K562 (cell line): Measurements from ENCODE around the gene STX1A. TPM values are rescaled to one million over a fixed set of nuclear protein-coding genes. Genes with fewer than 3 reads are reported as not detected.

Experiments used
- ATAC-seq: fragments of 200-7000 bp; cut with Tn5 transposase; 3 replicates; pipeline ENCODE4 v1.9.1; 2020; ENCODE audit warnings: moderate library complexity
- BruUV-seq: library from RNA; stranded (reverse); fragments of 400-500 nt; replicated peaks from 2 replicates; lab custom pipeline; 2021; lab: Mats Ljungman, UMichigan
- CTCF ChIA-PET: fragments of 300-600 bp; formaldehyde crosslinking; extraction: SDS; loops from one replicate; lab custom pipeline; 2021; ENCODE audit warnings: low intra/inter-chr PET ratio; lab: Yijun Ruan, JAX
- POLR2A ChIA-PET: fragments of 300-600, 350-650 bp; sonication (Branson Sonifier 250); formaldehyde crosslinking; extraction: SDS; loops from one replicate; lab custom pipeline; 2021; ENCODE audit warnings: antibody characterized with exemption, inconsistent platforms; lab: Yijun Ruan, JAX
- DNase-seq, 4 experiments: peaks; one replicate each; pipeline versions ENCODE4 v3.0.0 to v3.0.0-alpha.2; 2011 to 2018; ENCODE audit warnings: low spot score in 3 of 4, mixed read lengths in 3 of 4; ENCODE audit errors: extremely low read depth in 1 of 4
- FAIRE-seq: peaks from 2 replicates; lab custom pipeline; 2011; peaks lifted over from hg19 to GRCh38; lab: Jason Lieb, UNC
- H2AFZ ChIP-seq: 2 replicates; pipeline ENCODE4 v1.6.0; 2011; ENCODE audit warnings: low read depth, low read length, control low read depth, inconsistent platforms
- H3K27ac ChIP-seq: fragments of 200-600 bp; 3 replicates; pipeline ENCODE4 v1.8.0; 2011; ENCODE audit warnings: low read depth, mild to moderate bottlenecking, control low read depth, inconsistent platforms, low read length, moderate library complexity, mixed read lengths; ENCODE audit errors: extremely low read depth
- H3K27me3 ChIP-seq, 2 experiments: fragments of 300-600 bp in 1 of 2; 2 replicates in 1 of 2; 3 replicates in 1 of 2; pipeline versions ENCODE4 v1.6.0 to v1.8.0; 2011; ENCODE audit warnings: inconsistent platforms in 2 of 2, low read length in 2 of 2, mild to moderate bottlenecking in 1 of 2, mixed read lengths in 1 of 2, moderate library complexity in 1 of 2; ENCODE audit not compliant: control insufficient read depth in 2 of 2, insufficient read depth in 2 of 2
- H3K36me3 ChIP-seq: fragments of 300-600 bp; 3 replicates; pipeline ENCODE4 v1.8.0; 2011; ENCODE audit warnings: mild to moderate bottlenecking, low read length, inconsistent platforms; ENCODE audit not compliant: control insufficient read depth, insufficient read depth
- H3K4me1 ChIP-seq, 2 experiments: fragments of 200-600 bp in 1 of 2; replicated peaks in 1 of 2; 2 replicates in 1 of 2; 3 replicates in 1 of 2; pipeline versions ENCODE4 v1.5.1 to v1.8.0; 2011; ENCODE audit warnings: inconsistent platforms in 2 of 2, low read length in 2 of 2, mild to moderate bottlenecking in 1 of 2, mixed read lengths in 1 of 2, moderate library complexity in 1 of 2; ENCODE audit not compliant: control insufficient read depth in 2 of 2, insufficient read depth in 2 of 2
- H3K4me2 ChIP-seq: 2 replicates; pipeline ENCODE4 v1.6.1; 2011; ENCODE audit warnings: low read length, control low read depth, inconsistent platforms, mixed read lengths; ENCODE audit not compliant: insufficient read depth
- H3K4me3 ChIP-seq: fragments of 200-600 bp; sonication (generic), shearing (Covaris generic); 2 replicates; pipeline ENCODE4 v1.5.1; 2016; ENCODE audit warnings: control low read depth, inconsistent platforms
- H3K79me2 ChIP-seq: fragments of 200-600 bp; 3 replicates; pipeline ENCODE4 v1.8.0; 2011; ENCODE audit warnings: low read length, inconsistent platforms; ENCODE audit not compliant: control insufficient read depth, insufficient read depth
- H3K9ac ChIP-seq, 2 experiments: 2 replicates each; pipeline versions ENCODE4 v1.6.0 to v1.6.1; 2011; ENCODE audit warnings: low read depth in 2 of 2, low read length in 2 of 2, control low read depth in 1 of 2, inconsistent platforms in 1 of 2, mild to moderate bottlenecking in 1 of 2, mixed read lengths in 1 of 2; ENCODE audit not compliant: insufficient read depth in 1 of 2
- H3K9me1 ChIP-seq: one replicate; pipeline ENCODE4 v1.6.0; 2011; ENCODE audit warnings: inconsistent platforms, mild to moderate bottlenecking, low read length, moderate library complexity; ENCODE audit not compliant: control insufficient read depth, insufficient read depth
- H3K9me3 ChIP-seq: replicated peaks from 2 replicates; pipeline ENCODE4 v1.5.1; 2011; ENCODE audit warnings: low read depth, low read length, inconsistent platforms; ENCODE audit not compliant: control insufficient read depth, insufficient read depth
- H4K20me1 ChIP-seq: replicated peaks from 2 replicates; pipeline ENCODE4 v1.6.1; 2011; ENCODE audit warnings: low read length, inconsistent platforms, mixed read lengths; ENCODE audit not compliant: control insufficient read depth, insufficient read depth
- BCL6 ChIP-seq: fragments of 250-450 bp; sonication (Bioruptor Pico); IDR thresholded peaks from 2 replicates; pipeline ENCODE4 v1.4.0; 2020
- BCOR ChIP-seq: fragments of 450-650 bp; IDR thresholded peaks from 2 replicates; pipeline ENCODE4 v1.6.1; 2016
- CBX2 ChIP-seq: fragments of 200-600 bp; sonication (generic); IDR thresholded peaks from one replicate; pipeline ENCODE4 v1.6.1; 2012; ENCODE audit warnings: mild to moderate bottlenecking, low read length, inconsistent platforms; ENCODE audit not compliant: insufficient read depth, poor library complexity, severe bottlenecking
- CC2D1A ChIP-seq: fragments of 450-650 bp; IDR thresholded peaks from 2 replicates; pipeline ENCODE4 v1.6.1; 2017; ENCODE audit warnings: mild to moderate bottlenecking
- ERF ChIP-seq: fragments of 450-650 bp; formaldehyde crosslinking; IDR thresholded peaks from 2 replicates; pipeline ENCODE4 v1.4.0; 2020; ENCODE audit warnings: mild to moderate bottlenecking, mixed read lengths
- FOXK1 ChIP-seq: sonication (generic); formaldehyde crosslinking; IDR thresholded peaks from 2 replicates; pipeline ENCODE4 v1.8.0; 2022; ENCODE audit warnings: missing genetic modification reagents, mild to moderate bottlenecking, borderline replicate concordance
- HBP1 ChIP-seq: fragments of 450-650 bp; formaldehyde crosslinking; IDR thresholded peaks from 2 replicates; pipeline ENCODE4 v1.4.0; 2022; ENCODE audit warnings: missing genetic modification characterization
- HDAC1 ChIP-seq, 2 experiments: fragments of 450-650 bp; IDR thresholded peaks; 2 replicates each; pipeline ENCODE4 v1.6.1; 2016 to 2017; ENCODE audit warnings: inconsistent platforms in 1 of 2, mild to moderate bottlenecking in 1 of 2, moderate library complexity in 1 of 2
- HNRNPK ChIP-seq: fragments of 200-400 bp; formaldehyde crosslinking; IDR thresholded peaks from one replicate; pipeline ENCODE4 v1.6.1; 2018; ENCODE audit warnings: mild to moderate bottlenecking, low read depth, low read length; ENCODE audit not compliant: poor library complexity, severe bottlenecking
- KDM1A ChIP-seq, 2 experiments: fragments of 450-650 bp; IDR thresholded peaks; 2 replicates each; pipeline ENCODE4 v1.6.1; 2016; ENCODE audit warnings: mild to moderate bottlenecking in 2 of 2
- LARP7 ChIP-seq: fragments of 450-650 bp; IDR thresholded peaks from 2 replicates; pipeline ENCODE4 v1.6.1; 2016
- NFRKB ChIP-seq: fragments of 450-650 bp; IDR thresholded peaks from 2 replicates; pipeline ENCODE4 v1.6.1; 2016; ENCODE audit warnings: low read depth
- PHB ChIP-seq: fragments of 250-450 bp; sonication (Bioruptor Pico); IDR thresholded peaks from 2 replicates; pipeline ENCODE4 v1.5.0; 2021
- PRDM10 ChIP-seq: fragments of 450-650 bp; IDR thresholded peaks from 2 replicates; pipeline ENCODE4 v1.6.1; 2018; ENCODE audit not compliant: partially characterized antibody
- SMARCE1 ChIP-seq: fragments of 450-650 bp; IDR thresholded peaks from 2 replicates; pipeline ENCODE4 v1.7.1; 2016; ENCODE audit warnings: mild to moderate bottlenecking
- TAF1 ChIP-seq: IDR thresholded peaks from 2 replicates; pipeline ENCODE4 v1.6.1; 2011; ENCODE audit warnings: mild to moderate bottlenecking, low read length, moderate library complexity; ENCODE audit not compliant: insufficient read depth, control insufficient read depth, severe bottlenecking; ENCODE audit errors: extremely low read depth
- TRIM28 ChIP-seq: fragments of 450-650 bp; IDR thresholded peaks from 2 replicates; pipeline ENCODE4 v1.6.1; 2017
- ZC3H11A ChIP-seq: IDR thresholded peaks from 2 replicates; pipeline ENCODE4 v1.6.1; 2012; ENCODE audit warnings: low read depth, low read length, improper control_type of control experiment
- WGBS: fragments of 100-300 bp; shearing (Covaris generic); methylation state at CpG from one replicate; pipeline ENCODE4 v1.1.6; 2016; ENCODE audit warnings: low coverage, mixed read lengths; ENCODE audit not compliant: insufficient coverage; ENCODE audit errors: missing lambda C conversion rate; 5-methylcytosine and 5-hydroxymethylcytosine counted together
- in situ Hi-C: fragments of 300-500 bp; cut with MboI; formaldehyde crosslinking; loops from 4 replicates; pipeline ENCODE4 v1.15.0; 2018; ENCODE audit warnings: inconsistent platforms, mixed read lengths
- intact Hi-C: fragments of 100-400 bp; cut with micrococcal nuclease; formaldehyde crosslinking; loops from 2 replicates; pipeline ENCODE4 v1.14.2; 2022
- polyA plus RNA-seq, 8 experiments: library from polyadenylated mRNA; depleted of rRNA in 4 of 8; stranded (reverse) in 5 of 8; unstranded in 3 of 8; fragments of >200 nt; fragmentation: Nextera tagmentation in 2 of 8; fragmentation: Illumina TruSeq in 1 of 8; extraction: Ambion mirVana in 2 of 8; extraction: Trizol in 1 of 8; gene quantifications; 2 replicates each; pipeline versions ENCODE4 v1.2.1 to v1.2.3, GENCODE V29; 2011 to 2014; ENCODE audit warnings: inconsistent platforms in 1 of 8, missing spikeins in 1 of 8
- total RNA-seq, 7 experiments: library from RNA; depleted of rRNA in 6 of 7; stranded (reverse); fragments of >200 nt in 6 of 7; fragmentation: Illumina TruSeq in 2 of 7; extraction: Trizol in 2 of 7; gene quantifications; 2 replicates each; pipeline versions ENCODE4 v1.2.1 to v1.2.3, GENCODE V29; 2011 to 2021; ENCODE audit warnings: low replicate concordance in 1 of 7

STX1A gene
- total and polyA plus RNA-seq, 9 of the 15 experiments (the other 6 are each of a cell fraction or from before 2014, with no cell fraction given): 0.04 to 15.1 (median 6.3) TPM

GRCh38 chr7:73738220-73738611 is 18.7 kb upstream of the STX1A start:
- H2AFZ ChIP-seq: peak overlapping the region; percentile 89
- peaks cover 21% of the 10 kb centered on the region for H4K20me1 ChIP-seq
- in situ Hi-C loops: loop anchor here (10.0 kb wide), 1 partner anchor 403 kb away; no protein-coding TSS in a partner anchor
- intact Hi-C loops: loop anchor here (2.0 to 10.0 kb wide), 2 partner anchors 117 to 403 kb away; no protein-coding TSS in a partner anchor
- POLR2A ChIA-PET: interaction anchor here (0.5 to 2.3 kb wide), 7 partner anchors 10 to 216 kb away, joined by 3 to 9 read pairs (median 5); partner anchors contain the start of gene BAZ1B
- H3K27me3 ChIP-seq: no peaks in the 10 kb centered on the region
- FAIRE-seq: peak; percentile 56
- H3K36me3 ChIP-seq: peaks cover 24% of the 10 kb centered on the region
- ATAC-seq: peak; percentile 72
- peak overlapping the region; percentile 62 for H3K4me3 ChIP-seq
- H3K27ac ChIP-seq: peak overlapping the region; percentile 91
- H3K9ac ChIP-seq: peak overlapping the region; percentile 84 to 100
- peak; percentile 86 to 95 (median 94) for DNase-seq
- H3K4me1 ChIP-seq: peaks cover 2 to 58% of the 10 kb centered on the region in 2 experiments; a peak in 4 of 5 replicates
- H3K9me1 ChIP-seq: peaks cover 4% of the 10 kb centered on the region
- BruUV-seq: TSS peak; percentile 59
- peaks cover 19% of the 10 kb centered on the region for H3K79me2 ChIP-seq
- CTCF ChIA-PET: no interaction called here
- WGBS: under 1% methylated on average over 20 of the region's 24 CpGs
- H3K4me2 ChIP-seq: peak overlapping the region; percentile 91
- no peaks in the 10 kb centered on the region for H3K9me3 ChIP-seq
- no peak for TF ChIP-seq ZC3H11A
- TF ChIP-seq NFRKB: peak; percentile 33; the same call in 1 of the 2 replicates
- no peak for TF ChIP-seq FOXK1 (CRISPR knock-in tag)
- peak; percentile 64; the same call in 1 of the 2 replicates for TF ChIP-seq PHB
- TF ChIP-seq LARP7: 0 out of 2 replicates have a peak, but pooled peaks have one; percentile 67
- TF ChIP-seq BCOR: peak; percentile 16; the same call in 1 of the 2 replicates
- 0 out of 2 replicates have a peak, but pooled peaks have one; percentile 48 for TF ChIP-seq TRIM28
- no peak for TF ChIP-seq BCL6
- TF ChIP-seq HNRNPK: no peak
- 0 out of 2 replicates have a peak, but pooled peaks have one; percentile 29 for TF ChIP-seq SMARCE1
- no peak for TF ChIP-seq PRDM10
- TF ChIP-seq CBX2: no peak
- no peak for TF ChIP-seq TAF1
- no peak for TF ChIP-seq ERF (CRISPR knock-in tag)
- peak; percentile 9; the same call in 1 of the 2 replicates for TF ChIP-seq HBP1 (CRISPR knock-in tag)
- TF ChIP-seq HDAC1 (IDR thresholded peaks at IDR 0.05): peak in 1 of 2 experiments; percentile 82; a peak in 1 of 4 replicates
- TF ChIP-seq CC2D1A: no peak
- no peak for TF ChIP-seq KDM1A (IDR thresholded peaks at IDR 0.05)
